ENCODE data around the gene RAB27A. TPM values are rescaled to one million over a fixed set of nuclear protein-coding genes. Genes with fewer than 3 reads are reported as not detected.

RAB27A gene
- total RNA-seq, 1 experiment from 2014 or later = 28.9 TPM

DNA sequence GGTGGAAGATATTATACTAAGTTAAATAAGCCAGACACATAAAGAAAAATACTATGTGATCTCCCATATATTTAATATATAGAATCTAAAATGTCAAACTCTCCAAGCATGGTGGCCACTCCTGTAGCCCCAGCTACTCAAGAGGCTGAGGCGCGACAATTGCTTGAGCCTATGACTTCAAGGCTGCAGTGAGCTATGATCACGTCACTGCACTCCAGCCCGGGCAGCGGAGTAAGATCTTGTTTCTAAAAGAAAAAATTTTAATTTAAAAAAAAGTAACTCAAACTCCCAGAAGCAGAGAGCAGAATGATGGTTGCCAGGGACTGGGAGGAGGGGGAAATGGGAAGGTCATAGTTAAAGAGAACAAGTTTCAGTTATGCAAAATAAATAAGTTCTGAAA is 13.3 kb downstream of the RAB27A start:
- no peak for DNase-seq
- TF ChIP-seq CTCF (IDR thresholded peaks at IDR 0.05; ENCODE audit: unreplicated experiment) = no peak
- intact Hi-C loops (cut with micrococcal nuclease; ENCODE audit: unreplicated experiment) = no loop called here
- H3K4me1 Mint-ChIP-seq (ENCODE audit: low read depth, unreplicated experiment) = peaks cover 15% of the 10 kb centered on the region
- H3K36me3 Mint-ChIP-seq (ENCODE audit: insufficient read depth, unreplicated experiment) = no peaks in the 10 kb centered on the region
- no peaks in the 10 kb centered on the region for H3K9me3 Mint-ChIP-seq (ENCODE audit: low read depth, unreplicated experiment)
- H3K27me3 Mint-ChIP-seq (ENCODE audit: unreplicated experiment) = no peaks in the 10 kb centered on the region
- BruUV-seq (replicated peaks) = no TSS peak
- H3K4me3 Mint-ChIP-seq (ENCODE audit: low read depth, unreplicated experiment) = no peak overlapping the region
- CTCF ChIA-PET = no interaction called here
- no peak overlapping the region for H3K27ac Mint-ChIP-seq (ENCODE audit: unreplicated experiment)

GRCh38 chr15:55270291-55270690 is 19.3 kb downstream of the RAB27A start:
- Mint-ChIP-seq H3K9me3 (ENCODE audit: low read depth, unreplicated experiment) (no peaks in the 10 kb centered on the region), H3K27ac (ENCODE audit: unreplicated experiment) (no peak overlapping the region), H3K27me3 (ENCODE audit: unreplicated experiment) (no peaks in the 10 kb centered on the region), H3K4me1 (ENCODE audit: low read depth, unreplicated experiment) (no peaks in the 10 kb centered on the region), H3K4me3 (ENCODE audit: low read depth, unreplicated experiment) (no peak overlapping the region), H3K36me3 (ENCODE audit: insufficient read depth, unreplicated experiment) (no peaks in the 10 kb centered on the region)
- BruUV-seq (replicated peaks) = no TSS peak
- CTCF ChIA-PET = interaction anchor here (0.6 kb wide), 1 partner anchor 8 kb away, joined by 3 read pairs; no protein-coding TSS in a partner anchor
- no peak for TF ChIP-seq CTCF (IDR thresholded peaks at IDR 0.05; ENCODE audit: unreplicated experiment)
- no peak for DNase-seq
- intact Hi-C loops (cut with micrococcal nuclease; ENCODE audit: unreplicated experiment) = no loop called here

- BruUV-seq (replicated peaks) = no TSS peak
- no peak for DNase-seq
- intact Hi-C loops (cut with micrococcal nuclease; ENCODE audit: unreplicated experiment) = no loop called here
- TF ChIP-seq CTCF (IDR thresholded peaks at IDR 0.05; ENCODE audit: unreplicated experiment) = no peak
- no peaks in the 10 kb centered on the region for H3K36me3 Mint-ChIP-seq (ENCODE audit: insufficient read depth, unreplicated experiment)
- H3K9me3 Mint-ChIP-seq (ENCODE audit: low read depth, unreplicated experiment) = no peaks in the 10 kb centered on the region
- CTCF ChIA-PET = no interaction called here
- no peak overlapping the region for H3K27ac Mint-ChIP-seq (ENCODE audit: unreplicated experiment)
- H3K4me3 Mint-ChIP-seq (ENCODE audit: low read depth, unreplicated experiment) = no peak overlapping the region
- H3K4me1 Mint-ChIP-seq (ENCODE audit: low read depth, unreplicated experiment) = no peaks in the 10 kb centered on the region
- no peaks in the 10 kb centered on the region for H3K27me3 Mint-ChIP-seq (ENCODE audit: unreplicated experiment)
Measured at GRCh38 chr15:55268176-55268695, 21.4 kb downstream of the RAB27A start.

GRCh38 chr15:55267401-55268175 is 22.0 kb downstream of the RAB27A start:
- Mint-ChIP-seq H3K27me3 (ENCODE audit: unreplicated experiment) (no peaks in the 10 kb centered on the region), H3K4me1 (ENCODE audit: low read depth, unreplicated experiment) (no peaks in the 10 kb centered on the region), H3K4me3 (ENCODE audit: low read depth, unreplicated experiment) (no peak overlapping the region), H3K27ac (ENCODE audit: unreplicated experiment) (no peak overlapping the region), H3K36me3 (ENCODE audit: insufficient read depth, unreplicated experiment) (no peaks in the 10 kb centered on the region), H3K9me3 (ENCODE audit: low read depth, unreplicated experiment) (no peaks in the 10 kb centered on the region)
- DNase-seq = no peak
- no TSS peak for BruUV-seq (replicated peaks)
- no peak for TF ChIP-seq CTCF (IDR thresholded peaks at IDR 0.05; ENCODE audit: unreplicated experiment)
- intact Hi-C loops (cut with micrococcal nuclease; ENCODE audit: unreplicated experiment) = no loop called here
- CTCF ChIA-PET = no interaction called here
